ENCODE data around the gene C1orf198. TPM values are rescaled to one million over a fixed set of nuclear protein-coding genes. Genes with fewer than 3 reads are reported as not detected.

C1orf198 gene
- total and polyA plus RNA-seq, 2 of the 4 experiments (the other 2 are of a cell fraction): 67.4 to 76.2 TPM

- H2AK5ac ChIP-seq (ENCODE audit: low read depth, low read length): peak overlapping the region; percentile 21; the same call in 1 of the 2 replicates
- no peak overlapping the region for H2AFZ ChIP-seq (replicated peaks; ENCODE audit: low read length, poor library complexity)
- no peak overlapping the region for H2BK15ac ChIP-seq (ENCODE audit: low read depth, low read length)
- ATAC-seq (ENCODE audit: low read depth) (no peak), DNase-seq (no peak)
- H3K9me1 ChIP-seq (ENCODE audit: insufficient read depth, low read length): peaks cover 50% of the 10 kb centered on the region
- H2BK5ac ChIP-seq (ENCODE audit: low read depth, low read length, poor library complexity, severe bottlenecking): no peak overlapping the region
- dilution Hi-C loops (cut with HindIII; ENCODE audit: low sequenced_read_pairs, unreplicated experiment) (no loop called here), in situ Hi-C loops (cut with MboI; ENCODE audit: low sequenced_read_pairs) (loop anchor here (25.0 kb wide), 1 partner anchor 774 kb away; no protein-coding TSS in a partner anchor), intact Hi-C loops (cut with micrococcal nuclease) (no loop called here)
- no peak overlapping the region for H3K4ac ChIP-seq (ENCODE audit: low read depth, low read length)
- H3K36me3 ChIP-seq (ENCODE audit: control insufficient read depth, insufficient read depth, low read length): peaks cover 12% of the 10 kb centered on the region
- H3K27me3 ChIP-seq (ENCODE audit: control insufficient read depth, insufficient read depth, low read length): no peaks in the 10 kb centered on the region
- H2AK9ac ChIP-seq (replicated peaks; ENCODE audit: low read depth, low read length, poor library complexity): no peak overlapping the region
- no peak overlapping the region for H3K18ac ChIP-seq (ENCODE audit: low read depth, low read length)
- no peak for TF ChIP-seq MAFK (IDR thresholded peaks at IDR 0.05; ENCODE audit: low read depth, low read length)
- peak; percentile 97 for TF ChIP-seq CEBPB (IDR thresholded peaks at IDR 0.05; ENCODE audit: low read depth, low read length)
- no peak overlapping the region for H3K56ac ChIP-seq (ENCODE audit: extremely low read depth, insufficient read depth, low read length)
- no peak overlapping the region for H3K9ac ChIP-seq (ENCODE audit: low read depth, low read length)
- no peak overlapping the region for H4K91ac ChIP-seq (ENCODE audit: insufficient read depth, low read depth, low read length)
- no peak overlapping the region for H3K4me3 ChIP-seq (ENCODE audit: insufficient read depth, low read depth, low read length)
- H3K9me3 ChIP-seq (ENCODE audit: control insufficient read depth, insufficient read depth, low read length): no peaks in the 10 kb centered on the region
- ChIA-PET POLR2A (ENCODE audit: unreplicated experiment) (no interaction called here), CTCF (interaction anchor here (0.9 kb wide), 1 partner anchor 30 kb away, joined by 3 read pairs; no protein-coding TSS in a partner anchor)
- peaks cover 91% of the 10 kb centered on the region for H4K20me1 ChIP-seq (ENCODE audit: insufficient read depth, low read length)
- BruUV-seq (replicated peaks): no TSS peak
- no peak overlapping the region for H4K5ac ChIP-seq (ENCODE audit: low read depth, low read length)
- 86% methylated on average over 1 of the region's 9 CpGs; no CpG with 5 or more reads in 1 of the 2 experiments for WGBS, 2 experiments (ENCODE audit: extremely low coverage in 2 of 2, insufficient read length in 1 of 2)
- peaks cover 57% of the 10 kb centered on the region for H3K4me1 ChIP-seq (ENCODE audit: control insufficient read depth, insufficient read depth, low read length)
- peaks cover 27 to 90% of the 10 kb centered on the region in 2 experiments for H3K79me1 ChIP-seq (ENCODE audit: low read depth in 1 of 2, low read length in 2 of 2)
- no peak overlapping the region for H3K14ac ChIP-seq (replicated peaks; ENCODE audit: low read depth, low read length)
- H3K23ac ChIP-seq (ENCODE audit: low read depth, low read length): no peak overlapping the region
- no peak overlapping the region; the same call in 1 of the 2 replicates for H2BK120ac ChIP-seq (ENCODE audit: low read depth, low read length)
- no peak overlapping the region for H2BK20ac ChIP-seq (ENCODE audit: low read depth, low read length)
- H4K8ac ChIP-seq (ENCODE audit: low read depth in 2 of 2, low read length in 2 of 2): no peak overlapping the region
- no peak overlapping the region for H3K27ac ChIP-seq (ENCODE audit: insufficient read depth, low read length)
- H3K4me2 ChIP-seq (ENCODE audit: low read depth, low read length): no peak overlapping the region
These were observed 7.5 kb downstream of the C1orf198 start for GRCh38 chr1:230860617-230861384.

Measured in IMR-90 (cell line).